Smooth muscle cell (in vitro differentiated cells): ENCODE data around the gene CYP27B1. TPM values are rescaled to one million over a fixed set of nuclear protein-coding genes. Genes with fewer than 3 reads are reported as not detected.
A peak's percentile ranks its signal among the peaks of the same experiment; 100 is the strongest.

Experiments used
- DNase-seq: peaks from one replicate; lab custom pipeline; 2025; ENCODE audit not compliant: unreplicated experiment; lab: John Stamatoyannopoulos, UW
- H2AFZ ChIP-seq: fragments of 200-600 bp; sonication (generic); 2 replicates; pipeline ENCODE4 v1.6.0; 2016; ENCODE audit warnings: antibody characterized with exemption, low read depth, mild to moderate bottlenecking
- H3F3A ChIP-seq: fragments of 200-600 bp; sonication (generic); 2 replicates; pipeline ENCODE4 v1.6.0; 2017; ENCODE audit warnings: antibody characterized with exemption, low read depth
- H3K27ac ChIP-seq: fragments of 200-600 bp; sonication (generic); 2 replicates; pipeline ENCODE4 v1.5.1; 2016; ENCODE audit warnings: low read depth, mild to moderate bottlenecking
- H3K27me3 ChIP-seq: fragments of 200-600 bp; sonication (generic); 2 replicates; pipeline ENCODE4 v1.6.1; 2016; ENCODE audit warnings: low read depth, mild to moderate bottlenecking
- H3K36me3 ChIP-seq: fragments of 200-600 bp; sonication (generic); 2 replicates; pipeline ENCODE4 v1.5.1; 2016; ENCODE audit warnings: low read depth
- H3K4me1 ChIP-seq: fragments of 200-600 bp; sonication (generic); 2 replicates; pipeline ENCODE4 v1.5.1; 2016; ENCODE audit warnings: low read depth
- H3K4me2 ChIP-seq: fragments of 200-600 bp; sonication (generic); 2 replicates; pipeline ENCODE4 v1.6.0; 2016; ENCODE audit warnings: mild to moderate bottlenecking
- H3K4me3 ChIP-seq: fragments of 200-600 bp; sonication (generic); 2 replicates; pipeline ENCODE4 v1.5.1; 2016; ENCODE audit warnings: mild to moderate bottlenecking
- H3K79me2 ChIP-seq: fragments of 200-600 bp; sonication (generic); 2 replicates; pipeline ENCODE4 v1.6.0; 2016; ENCODE audit warnings: low read depth, mild to moderate bottlenecking
- H3K9ac ChIP-seq: fragments of 200-600 bp; sonication (generic); 2 replicates; pipeline ENCODE4 v1.6.0; 2016; ENCODE audit warnings: low read depth
- H3K9me3 ChIP-seq: fragments of 200-600 bp; sonication (generic); replicated peaks from 2 replicates; pipeline ENCODE4 v1.5.1; 2016; ENCODE audit warnings: low read depth
- H4K20me1 ChIP-seq: fragments of 200-600 bp; sonication (generic); 2 replicates; pipeline ENCODE4 v1.6.0; 2016; ENCODE audit warnings: low read depth
- WGBS: methylation state at CpG from one replicate; pipeline ENCODE4 v1.1.7; 2016; ENCODE audit warnings: low lambda C conversion rate; 5-methylcytosine and 5-hydroxymethylcytosine counted together
- polyA plus RNA-seq: library from polyadenylated mRNA; unstranded; fragments of >200 nt; fragmentation: Nextera tagmentation; extraction: Ambion mirVana; gene quantifications from 2 replicates; pipeline ENCODE4 v1.2.1, GENCODE V29; 2016
- total RNA-seq: library from RNA; depleted of rRNA; stranded (reverse); fragments of >200 nt; gene quantifications from 2 replicates; pipeline ENCODE4 v1.2.3, GENCODE V29; 2014
- TF ChIP-seq, protein P1 (sequence below): fragments of 200-600 bp; sonication (generic); IDR thresholded peaks from 2 replicates; pipeline ENCODE4 v1.5.1; 2017; ENCODE audit warnings: borderline replicate concordance, mild to moderate bottlenecking, antibody characterized with exemption; ENCODE audit not compliant: insufficient read depth, poor library complexity, severe bottlenecking

Gene CYP27B1
- total and polyA plus RNA-seq, 2 experiments from 2014 or later = 0.81 to 1.7 TPM

- Histone ChIP-seq H3K36me3 (no peaks in the 10 kb centered on the region), H3K27ac (no peak overlapping the region), H2AFZ (no peak overlapping the region), H3K4me1 (peaks cover 17% of the 10 kb centered on the region), H3F3A (no peaks in the 10 kb centered on the region), H4K20me1 (no peaks in the 10 kb centered on the region), H3K9me3 (no peaks in the 10 kb centered on the region), H3K9ac (no peak overlapping the region), H3K79me2 (no peaks in the 10 kb centered on the region), H3K4me2 (peak overlapping the region; percentile 87), H3K27me3 (peaks cover 100% of the 10 kb centered on the region), H3K4me3 (peak overlapping the region; percentile 34)
- no peak for DNase-seq
- TF ChIP-seq, protein P1, sequence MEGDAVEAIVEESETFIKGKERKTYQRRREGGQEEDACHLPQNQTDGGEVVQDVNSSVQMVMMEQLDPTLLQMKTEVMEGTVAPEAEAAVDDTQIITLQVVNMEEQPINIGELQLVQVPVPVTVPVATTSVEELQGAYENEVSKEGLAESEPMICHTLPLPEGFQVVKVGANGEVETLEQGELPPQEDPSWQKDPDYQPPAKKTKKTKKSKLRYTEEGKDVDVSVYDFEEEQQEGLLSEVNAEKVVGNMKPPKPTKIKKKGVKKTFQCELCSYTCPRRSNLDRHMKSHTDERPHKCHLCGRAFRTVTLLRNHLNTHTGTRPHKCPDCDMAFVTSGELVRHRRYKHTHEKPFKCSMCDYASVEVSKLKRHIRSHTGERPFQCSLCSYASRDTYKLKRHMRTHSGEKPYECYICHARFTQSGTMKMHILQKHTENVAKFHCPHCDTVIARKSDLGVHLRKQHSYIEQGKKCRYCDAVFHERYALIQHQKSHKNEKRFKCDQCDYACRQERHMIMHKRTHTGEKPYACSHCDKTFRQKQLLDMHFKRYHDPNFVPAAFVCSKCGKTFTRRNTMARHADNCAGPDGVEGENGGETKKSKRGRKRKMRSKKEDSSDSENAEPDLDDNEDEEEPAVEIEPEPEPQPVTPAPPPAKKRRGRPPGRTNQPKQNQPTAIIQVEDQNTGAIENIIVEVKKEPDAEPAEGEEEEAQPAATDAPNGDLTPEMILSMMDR = peak; percentile 5
- under 1% methylated on average over 48 of the region's 49 CpGs for WGBS
Observed at GRCh38 chr12:57735952-57736740, 30.7 kb downstream of the CYP27B1 start.

DNA sequence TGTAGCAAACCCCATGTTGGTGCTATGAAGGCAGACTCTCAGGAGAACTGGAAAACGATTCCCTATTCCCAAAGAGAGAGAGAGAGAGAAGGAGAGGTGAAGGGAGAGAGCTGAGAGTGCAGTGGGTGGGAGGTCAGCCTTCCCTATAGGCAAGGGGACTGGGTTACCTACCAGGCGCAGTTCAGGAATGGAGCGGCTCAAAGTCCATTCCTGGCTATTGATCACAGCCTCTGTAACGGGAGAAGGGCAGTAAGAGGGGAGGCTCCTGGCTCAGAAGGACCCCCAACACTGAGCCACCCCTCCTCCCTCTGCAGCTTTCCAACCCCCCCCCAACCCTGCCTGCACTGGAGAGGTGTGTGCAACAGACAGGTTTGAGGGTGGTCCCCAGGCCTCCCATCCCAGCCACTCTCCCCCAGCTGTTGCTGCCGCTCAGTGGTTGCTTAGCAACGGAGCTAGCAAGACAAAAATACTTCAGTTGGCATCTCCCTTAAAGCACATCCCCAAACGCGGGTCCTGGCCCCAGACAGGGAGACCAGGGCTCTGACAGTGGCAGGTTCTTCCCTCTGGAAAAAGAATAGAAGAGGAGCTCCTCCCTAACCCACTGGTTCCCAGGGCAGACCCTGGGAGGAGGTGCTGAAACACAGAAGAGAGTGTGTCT lies 31.6 kb downstream of the CYP27B1 start:
- no peak for DNase-seq
- H3F3A ChIP-seq = no peaks in the 10 kb centered on the region
- H3K9me3 ChIP-seq = no peaks in the 10 kb centered on the region
- H3K27ac ChIP-seq = no peak overlapping the region
- H3K9ac ChIP-seq = no peak overlapping the region
- H3K4me3 ChIP-seq = peak overlapping the region; percentile 34
- no peaks in the 10 kb centered on the region for H4K20me1 ChIP-seq
- H3K4me1 ChIP-seq = peaks cover 17% of the 10 kb centered on the region
- no peaks in the 10 kb centered on the region for H3K36me3 ChIP-seq
- WGBS = 21% methylated on average over 8 of the region's 8 CpGs
- H3K79me2 ChIP-seq = no peaks in the 10 kb centered on the region
- TF ChIP-seq, protein P1 = no peak
- no peak overlapping the region for H2AFZ ChIP-seq
- H3K4me2 ChIP-seq = peak overlapping the region; percentile 87
- peaks cover 100% of the 10 kb centered on the region for H3K27me3 ChIP-seq

- H3K36me3 ChIP-seq = no peaks in the 10 kb centered on the region
- no peaks in the 10 kb centered on the region for H3K79me2 ChIP-seq
- H3K4me2 ChIP-seq = no peak overlapping the region
- no peak for DNase-seq
- no peaks in the 10 kb centered on the region for H3K9me3 ChIP-seq
- H2AFZ ChIP-seq = no peak overlapping the region
- WGBS = 67% methylated on average over 4 of the region's 4 CpGs
- H3K4me3 ChIP-seq = no peak overlapping the region
- no peaks in the 10 kb centered on the region for H4K20me1 ChIP-seq
- TF ChIP-seq, protein P1 = no peak
- H3F3A ChIP-seq = no peaks in the 10 kb centered on the region
- H3K27me3 ChIP-seq = peaks cover 100% of the 10 kb centered on the region
- H3K27ac ChIP-seq = no peak overlapping the region
- H3K9ac ChIP-seq = no peak overlapping the region
- peaks cover 17% of the 10 kb centered on the region for H3K4me1 ChIP-seq
Observed at GRCh38 chr12:57734591-57734990, 32.3 kb downstream of the CYP27B1 start.
